GM18520 (cell line): ENCODE results near the gene ABTB1.

ENCODE experiments used
- ATAC-seq: cut with Tn5 transposase; IDR thresholded peaks from one replicate; pipeline ENCODE4 v1.9.1; 2021; ENCODE audit not compliant: unreplicated experiment

ABTB1 gene

GRCh38 chr3:127686512-127686894 lies 13.8 kb downstream of the ABTB1 start:
- ATAC-seq = no peak

- ATAC-seq = no peak
Measured at GRCh38 chr3:127687228-127687737, 14.5 kb downstream of the ABTB1 start.

- ATAC-seq = no peak
Measured at GRCh38 chr3:127688022-127688415, 15.3 kb downstream of the ABTB1 start.

GRCh38 chr3:127688416-127689265 lies 15.9 kb downstream of the ABTB1 start:
- no peak for ATAC-seq

- ATAC-seq = no peak
Measured at GRCh38 chr3:127689266-127689860, 16.6 kb downstream of the ABTB1 start.

GRCh38 chr3:127690106-127690505 lies 17.4 kb downstream of the ABTB1 start:
- ATAC-seq = no peak

- no peak for ATAC-seq
Measured at GRCh38 chr3:127690823-127691452, 18.2 kb downstream of the ABTB1 start.

GRCh38 chr3:127691489-127691888 lies 18.7 kb downstream of the ABTB1 start:
- no peak for ATAC-seq

GRCh38 chr3:127691974-127692373 lies 19.2 kb downstream of the ABTB1 start:
- ATAC-seq = no peak

GRCh38 chr3:127692501-127693335 lies 20.0 kb downstream of the ABTB1 start:
- ATAC-seq = no peak

- no peak for ATAC-seq
Measured at GRCh38 chr3:127693336-127693843, 20.6 kb downstream of the ABTB1 start.

GRCh38 chr3:127694467-127695215 lies 21.9 kb downstream of the ABTB1 start:
- no peak for ATAC-seq

- ATAC-seq = no peak
Measured at GRCh38 chr3:127697551-127698240, 24.9 kb downstream of the ABTB1 start.

GRCh38 chr3:127698286-127698685 lies 25.5 kb downstream of the ABTB1 start:
- ATAC-seq = no peak

- ATAC-seq = no peak
Measured at GRCh38 chr3:127698691-127699415, 26.1 kb downstream of the ABTB1 start.

- no peak for ATAC-seq
Measured at GRCh38 chr3:127699416-127700300, 26.9 kb downstream of the ABTB1 start.

GRCh38 chr3:127700406-127700805 lies 27.7 kb downstream of the ABTB1 start:
- ATAC-seq = no peak
